ENCODE data around the gene GALNT15. TPM values are rescaled to one million over a fixed set of nuclear protein-coding genes. Genes with fewer than 3 reads are reported as not detected.

Gene GALNT15
- total and polyA plus RNA-seq, 2 donors (not counting 1 experiment from before 2014, with no cell fraction given) = 10.7 to 37.7 TPM

DNA sequence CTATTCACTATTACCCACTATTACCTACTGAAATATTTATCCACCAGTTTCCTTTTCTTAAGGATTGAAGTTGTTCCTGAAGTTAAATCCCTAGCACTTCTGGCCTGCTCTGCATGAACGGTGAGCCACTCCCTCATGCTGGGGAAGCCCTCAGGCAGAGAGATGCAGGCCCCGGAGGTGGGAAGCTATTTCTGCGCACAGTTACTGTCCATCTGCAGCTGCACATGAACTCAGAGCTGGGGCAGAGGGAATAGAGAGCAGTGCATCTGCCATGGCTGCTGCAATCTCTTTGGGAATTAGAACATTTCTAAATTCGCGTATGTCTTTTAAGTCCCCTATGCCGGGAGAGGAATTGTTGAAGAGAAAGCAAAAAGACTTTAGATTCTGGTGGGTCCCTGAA is 6.3 kb upstream of the GALNT15 start:
- Histone ChIP-seq H3K4me2 (ENCODE audit: extremely low read depth, insufficient read depth, low read length) (no peak overlapping the region), H3K79me2 (ENCODE audit: control insufficient read depth, insufficient read depth, low read length) (no peaks in the 10 kb centered on the region), H3K4me3 (replicated peaks in 1 of 4; ENCODE audit: control extremely low read depth in 1 of 4, insufficient read depth in 1 of 4, low read depth in 3 of 4, low read length in 4 of 4) (no peak overlapping the region), H3K9ac (ENCODE audit: insufficient read depth, low read length) (no peak overlapping the region), H3K27ac (ENCODE audit: insufficient read depth, low read length) (no peak overlapping the region), H4K20me1 (ENCODE audit: control insufficient read depth, extremely low read depth, insufficient read depth, low read length) (no peaks in the 10 kb centered on the region), H3K36me3 (ENCODE audit: control insufficient read depth, insufficient read depth, low read length) (no peaks in the 10 kb centered on the region), H3K27me3 (ENCODE audit: control insufficient read depth, insufficient read depth, low read length) (no peaks in the 10 kb centered on the region), H3K9me3 (ENCODE audit: control insufficient read depth, insufficient read depth, low read depth, low read length) (no peaks in the 10 kb centered on the region), H2AFZ (ENCODE audit: low read length) (no peak overlapping the region), H3K4me1 (ENCODE audit: control insufficient read depth, extremely low read depth, insufficient read depth, low read length) (peaks cover 5% of the 10 kb centered on the region)
- DNase-seq (ENCODE audit: low read depth in 2 of 2) = no peak
- TF ChIP-seq EZH2 (IDR thresholded peaks at IDR 0.05; ENCODE audit: low read length, missing control alignments) = no peak
- TF ChIP-seq, protein P1, sequence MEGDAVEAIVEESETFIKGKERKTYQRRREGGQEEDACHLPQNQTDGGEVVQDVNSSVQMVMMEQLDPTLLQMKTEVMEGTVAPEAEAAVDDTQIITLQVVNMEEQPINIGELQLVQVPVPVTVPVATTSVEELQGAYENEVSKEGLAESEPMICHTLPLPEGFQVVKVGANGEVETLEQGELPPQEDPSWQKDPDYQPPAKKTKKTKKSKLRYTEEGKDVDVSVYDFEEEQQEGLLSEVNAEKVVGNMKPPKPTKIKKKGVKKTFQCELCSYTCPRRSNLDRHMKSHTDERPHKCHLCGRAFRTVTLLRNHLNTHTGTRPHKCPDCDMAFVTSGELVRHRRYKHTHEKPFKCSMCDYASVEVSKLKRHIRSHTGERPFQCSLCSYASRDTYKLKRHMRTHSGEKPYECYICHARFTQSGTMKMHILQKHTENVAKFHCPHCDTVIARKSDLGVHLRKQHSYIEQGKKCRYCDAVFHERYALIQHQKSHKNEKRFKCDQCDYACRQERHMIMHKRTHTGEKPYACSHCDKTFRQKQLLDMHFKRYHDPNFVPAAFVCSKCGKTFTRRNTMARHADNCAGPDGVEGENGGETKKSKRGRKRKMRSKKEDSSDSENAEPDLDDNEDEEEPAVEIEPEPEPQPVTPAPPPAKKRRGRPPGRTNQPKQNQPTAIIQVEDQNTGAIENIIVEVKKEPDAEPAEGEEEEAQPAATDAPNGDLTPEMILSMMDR (conservative IDR thresholded peaks at IDR 0.05 in 1 of 2, IDR thresholded peaks at IDR 0.05 in 1 of 2; ENCODE audit: low read depth in 1 of 2, low read length in 2 of 2) = no peak

DNA sequence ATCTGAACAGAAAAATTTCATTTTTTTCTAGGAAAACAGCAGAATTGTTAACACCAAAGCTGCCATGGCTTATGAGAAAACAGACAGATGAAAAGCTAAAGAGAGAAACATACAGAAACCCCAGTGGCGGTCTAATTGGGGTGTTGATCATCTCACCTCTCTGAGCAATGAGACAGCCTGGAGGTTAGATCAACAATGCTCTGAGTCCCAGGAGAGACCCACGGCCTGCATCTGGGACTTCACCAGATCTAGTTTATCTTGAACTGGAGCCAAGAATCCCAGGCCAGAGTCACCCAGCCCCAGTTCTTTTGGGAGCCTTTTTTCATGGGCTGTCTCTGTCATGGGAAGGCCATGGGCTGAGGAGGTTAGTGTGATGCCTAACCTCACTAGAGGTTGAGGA is 3.5 kb upstream of the GALNT15 start:
- Histone ChIP-seq H3K36me3 (ENCODE audit: control insufficient read depth, insufficient read depth, low read length) (no peaks in the 10 kb centered on the region), H3K9me3 (ENCODE audit: control insufficient read depth, insufficient read depth, low read depth, low read length) (no peaks in the 10 kb centered on the region), H3K79me2 (ENCODE audit: control insufficient read depth, insufficient read depth, low read length) (no peaks in the 10 kb centered on the region), H3K4me2 (ENCODE audit: extremely low read depth, insufficient read depth, low read length) (no peak overlapping the region), H3K4me3 (replicated peaks in 1 of 4; ENCODE audit: control extremely low read depth in 1 of 4, insufficient read depth in 1 of 4, low read depth in 3 of 4, low read length in 4 of 4) (no peak overlapping the region), H2AFZ (ENCODE audit: low read length) (no peak overlapping the region), H3K27ac (ENCODE audit: insufficient read depth, low read length) (no peak overlapping the region), H3K4me1 (ENCODE audit: control insufficient read depth, extremely low read depth, insufficient read depth, low read length) (peaks cover 30% of the 10 kb centered on the region), H3K9ac (ENCODE audit: insufficient read depth, low read length) (no peak overlapping the region), H3K27me3 (ENCODE audit: control insufficient read depth, insufficient read depth, low read length) (no peaks in the 10 kb centered on the region), H4K20me1 (ENCODE audit: control insufficient read depth, extremely low read depth, insufficient read depth, low read length) (no peaks in the 10 kb centered on the region)
- TF ChIP-seq EZH2 (IDR thresholded peaks at IDR 0.05; ENCODE audit: low read length, missing control alignments) = no peak
- TF ChIP-seq, protein P1 (conservative IDR thresholded peaks at IDR 0.05 in 1 of 2, IDR thresholded peaks at IDR 0.05 in 1 of 2; ENCODE audit: low read depth in 1 of 2, low read length in 2 of 2) = no peak
- DNase-seq (ENCODE audit: low read depth in 2 of 2) = no peak

GRCh38 chr3:16171825-16172224 is 2.7 kb upstream of the GALNT15 start:
- H3K27me3 ChIP-seq (ENCODE audit: control insufficient read depth, insufficient read depth, low read length) = no peaks in the 10 kb centered on the region
- peaks cover 33% of the 10 kb centered on the region for H3K4me1 ChIP-seq (ENCODE audit: control insufficient read depth, extremely low read depth, insufficient read depth, low read length)
- no peaks in the 10 kb centered on the region for H3K9me3 ChIP-seq (ENCODE audit: control insufficient read depth, insufficient read depth, low read depth, low read length)
- no peak for DNase-seq (ENCODE audit: low read depth in 2 of 2)
- TF ChIP-seq, protein P1 (conservative IDR thresholded peaks at IDR 0.05 in 1 of 2, IDR thresholded peaks at IDR 0.05 in 1 of 2; ENCODE audit: low read depth in 1 of 2, low read length in 2 of 2) = no peak
- TF ChIP-seq EZH2 (IDR thresholded peaks at IDR 0.05; ENCODE audit: low read length, missing control alignments) = no peak
- H3K27ac ChIP-seq (ENCODE audit: insufficient read depth, low read length) = no peak overlapping the region
- H3K9ac ChIP-seq (ENCODE audit: insufficient read depth, low read length) = no peak overlapping the region
- H4K20me1 ChIP-seq (ENCODE audit: control insufficient read depth, extremely low read depth, insufficient read depth, low read length) = no peaks in the 10 kb centered on the region
- no peaks in the 10 kb centered on the region for H3K36me3 ChIP-seq (ENCODE audit: control insufficient read depth, insufficient read depth, low read length)
- no peak overlapping the region for H2AFZ ChIP-seq (ENCODE audit: low read length)
- no peak overlapping the region for H3K4me2 ChIP-seq (ENCODE audit: extremely low read depth, insufficient read depth, low read length)
- H3K4me3 ChIP-seq (replicated peaks in 1 of 4; ENCODE audit: control extremely low read depth in 1 of 4, insufficient read depth in 1 of 4, low read depth in 3 of 4, low read length in 4 of 4) = no peak overlapping the region
- no peaks in the 10 kb centered on the region for H3K79me2 ChIP-seq (ENCODE audit: control insufficient read depth, insufficient read depth, low read length)

Data from fibroblast of lung (primary cell).